Spleen (tissue), 11 donors: Measurements from ENCODE around the gene VPS8. TPM values are rescaled to one million over a fixed set of nuclear protein-coding genes. Genes with fewer than 3 reads are reported as not detected.
"Not testable (repeated sequence)": the region's sequence is repeated elsewhere in the genome, so short reads cannot be mapped to it uniquely, and the experiment has no call there.

ENCODE experiments used
- DNase-seq: peaks from one replicate; pipeline ENCODE4 v3.0.0-alpha.2; 2020
- H3K27ac ChIP-seq, 8 donors: fragments of 200-600 bp; sonication (generic) in 7 of 8; 1 replicate in 4 of 8; 2 replicates in 4 of 8; pipeline versions ENCODE4 v1.5.0 to v1.8.0; 2016 to 2021; ENCODE audit warnings: inconsistent platforms in 4 of 8, mild to moderate bottlenecking in 4 of 8, moderate library complexity in 1 of 8
- H3K27me3 ChIP-seq, 7 donors: fragments of 200-600 bp; sonication (generic) in 6 of 7; replicated peaks in 1 of 7; 1 replicate in 4 of 7; 2 replicates in 3 of 7; pipeline versions ENCODE4 v1.5.0 to v1.8.0; 2016 to 2021; ENCODE audit warnings: inconsistent platforms in 3 of 7, mild to moderate bottlenecking in 1 of 7
- H3K36me3 ChIP-seq, 6 donors: fragments of 200-600 bp; sonication (generic) in 5 of 6; 1 replicate in 4 of 6; 2 replicates in 2 of 6; pipeline versions ENCODE4 v1.5.0 to v1.8.0; 2016 to 2021; ENCODE audit warnings: inconsistent platforms in 2 of 6
- H3K4me1 ChIP-seq, 6 donors: fragments of 200-600 bp; sonication (generic) in 5 of 6; 1 replicate in 3 of 6; 2 replicates in 3 of 6; pipeline versions ENCODE4 v1.5.0 to v1.8.0; 2016 to 2021; ENCODE audit warnings: inconsistent platforms in 3 of 6
- H3K4me3 ChIP-seq, 8 donors: fragments of 200-600 bp; sonication (generic) in 7 of 8; 1 replicate in 4 of 8; 2 replicates in 4 of 8; pipeline versions ENCODE4 v1.5.0 to v1.8.0; 2016 to 2021; ENCODE audit warnings: inconsistent platforms in 4 of 8, mild to moderate bottlenecking in 4 of 8, moderate library complexity in 2 of 8
- H3K9me3 ChIP-seq, 8 donors: fragments of 200-600 bp; sonication (generic) in 7 of 8; 1 replicate in 4 of 8; 2 replicates in 4 of 8; pipeline versions ENCODE4 v1.5.0 to v1.8.0; 2016 to 2021; ENCODE audit warnings: inconsistent platforms in 4 of 8
- CTCF ChIP-seq, 11 experiments: fragments of 200-600 bp in 7 of 11; fragments of 450-650 bp in 4 of 11; sonication (generic) in 4 of 11; IDR thresholded peaks in 8 of 11; conservative IDR thresholded peaks in 3 of 11; 1 replicate in 7 of 11; 2 replicates in 4 of 11; pipeline versions ENCODE4 v1.4.0 to v1.8.0; 2016 to 2021; ENCODE audit warnings: antibody characterized with exemption in 11 of 11, inconsistent platforms in 4 of 11, mild to moderate bottlenecking in 1 of 11
- POLR2A ChIP-seq, 3 donors: fragments of 450-650 bp; IDR thresholded peaks; one replicate each; pipeline ENCODE4 v1.5.1; 2017; ENCODE audit warnings: antibody characterized with exemption in 3 of 3, mild to moderate bottlenecking in 1 of 3
- POLR2AphosphoS5 ChIP-seq, 3 donors: sonication (generic); formaldehyde crosslinking; IDR thresholded peaks; one replicate each; pipeline ENCODE4 v1.5.1; 2017; ENCODE audit warnings: antibody characterized with exemption in 3 of 3
- WGBS, 5 donors: extraction: QIAGEN DNeasy Blood & Tissue Kit in 3 of 5; methylation state at CpG; one replicate each; pipeline versions ENCODE4 v1.1.5 to v1.1.7; 2013 to 2018; 5-methylcytosine and 5-hydroxymethylcytosine counted together
- intact Hi-C: fragments of 100-400 bp; cut with DNase I; formaldehyde crosslinking; loops from one replicate; pipeline ENCODE4 v1.15.0; 2023; ENCODE audit warnings: low total_unique reads
- polyA plus RNA-seq, 3 donors: library from polyadenylated mRNA; stranded (reverse); fragments of 200-250 nt; gene quantifications; one replicate each; pipeline ENCODE4 v1.2.1, GENCODE V29; 2013
- total RNA-seq, 7 donors: library from RNA; depleted of rRNA in 3 of 7; stranded (reverse); fragments of >200 nt in 3 of 7; fragmentation: NEBNext Ultra II Directional in 4 of 7; extraction: Animal tissue kit (Norgen Biotek cat#: 25700) in 4 of 7; gene quantifications; one replicate each; pipeline versions ENCODE4 v1.1.0 to v1.2.1, GENCODE V29; 2016 to 2021
- donor health status: healthy with polysubstance abuse.
- donor health status: DM: no; HTN: no; CAD: no; lungs with moderate emphysema.
- donor health status: DM: no; HTN: no; CAD: no.
- donor health status: Bipolar disorder and iron deficiency.
- donor health status: healthy.
- donor health status: DM: no; HTN: no; CAD: no.
- donor health status: DM: yes; HTN: yes; CAD: no.

Gene VPS8
- total and polyA plus RNA-seq, 10 donors, result 9.1 to 169 (median 97.5) TPM

DNA sequence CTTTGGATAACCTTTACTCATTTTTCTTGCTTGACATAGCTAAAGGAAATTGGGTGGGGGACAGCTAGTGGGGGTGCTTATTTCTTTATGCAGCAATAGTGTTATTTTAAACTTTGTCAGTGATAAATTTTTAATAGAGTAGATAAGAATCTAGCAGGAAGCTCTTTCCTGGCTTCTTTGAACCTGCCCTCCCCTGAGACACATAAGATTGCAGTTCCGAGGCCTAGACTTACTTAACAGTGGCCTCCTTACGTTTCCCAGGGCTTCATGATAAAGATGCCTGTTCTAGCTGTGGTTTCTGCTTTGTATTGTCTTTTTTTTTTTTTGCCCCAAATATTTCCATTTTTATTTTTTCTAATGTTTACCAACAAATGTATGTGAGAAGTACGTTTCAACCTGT, 170.1 kb downstream of the VPS8 start:
- intact Hi-C loops, result no loop called here
- no peak for DNase-seq
- WGBS, 5 donors, result 46 to 66% (median 50%) methylated on average over 3 of the region's 3 CpGs
- peaks cover 0 to 5% (median 0%) of the 10 kb centered on the region in 8 donors for H3K9me3 ChIP-seq
- H3K27ac ChIP-seq, result peak overlapping the region in 3 of 8 donors; percentile 56 to 80 (median 71)
- no peaks in the 10 kb centered on the region for H3K4me1 ChIP-seq
- no peaks in the 10 kb centered on the region for H3K27me3 ChIP-seq
- H3K4me3 ChIP-seq, result no peak overlapping the region
- TF ChIP-seq POLR2AphosphoS5 (IDR thresholded peaks at IDR 0.05) (no peak), POLR2A (IDR thresholded peaks at IDR 0.05) (no peak), CTCF (IDR thresholded peaks at IDR 0.05 in 8 of 11, conservative IDR thresholded peaks at IDR 0.05 in 3 of 11) (no peak)
- peaks cover 0 to 64% (median 15%) of the 10 kb centered on the region in 6 donors for H3K36me3 ChIP-seq

DNA sequence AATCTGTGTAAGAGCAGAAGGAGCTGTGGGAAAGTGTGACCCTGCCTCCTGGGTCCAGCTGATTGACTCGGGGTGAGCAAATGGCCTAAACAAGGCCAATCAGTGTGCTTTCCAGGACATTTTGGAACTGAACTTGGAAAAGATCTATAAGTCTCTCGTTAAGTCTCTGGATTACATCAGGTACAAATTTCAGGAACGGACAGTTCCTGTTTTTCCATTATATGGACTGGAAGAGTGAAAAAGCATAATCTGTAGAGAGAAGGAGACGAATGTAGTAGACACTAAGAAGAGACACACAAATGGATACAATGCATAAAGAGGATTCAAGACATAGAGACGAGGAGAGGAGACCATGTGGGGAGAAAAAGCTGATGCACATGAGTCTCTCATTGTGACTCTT, 173.6 kb downstream of the VPS8 start:
- no peak for TF ChIP-seq POLR2AphosphoS5 (IDR thresholded peaks at IDR 0.05)
- TF ChIP-seq POLR2A (IDR thresholded peaks at IDR 0.05), result no peak
- TF ChIP-seq CTCF (IDR thresholded peaks at IDR 0.05 in 8 of 11, conservative IDR thresholded peaks at IDR 0.05 in 3 of 11), result no peak
- H3K4me1 ChIP-seq, result no peaks in the 10 kb centered on the region
- H3K27me3 ChIP-seq, result no peaks in the 10 kb centered on the region
- no peaks in the 10 kb centered on the region for H3K9me3 ChIP-seq
- H3K27ac ChIP-seq, result no peak overlapping the region
- peaks cover 0 to 96% (median 23%) of the 10 kb centered on the region in 6 donors for H3K36me3 ChIP-seq
- intact Hi-C loops, result no loop called here
- H3K4me3 ChIP-seq, result no peak overlapping the region
- no peak for DNase-seq
- WGBS, 5 donors, result 89 to 98% (median 93%) methylated on average over 5 of the region's 5 CpGs

DNA sequence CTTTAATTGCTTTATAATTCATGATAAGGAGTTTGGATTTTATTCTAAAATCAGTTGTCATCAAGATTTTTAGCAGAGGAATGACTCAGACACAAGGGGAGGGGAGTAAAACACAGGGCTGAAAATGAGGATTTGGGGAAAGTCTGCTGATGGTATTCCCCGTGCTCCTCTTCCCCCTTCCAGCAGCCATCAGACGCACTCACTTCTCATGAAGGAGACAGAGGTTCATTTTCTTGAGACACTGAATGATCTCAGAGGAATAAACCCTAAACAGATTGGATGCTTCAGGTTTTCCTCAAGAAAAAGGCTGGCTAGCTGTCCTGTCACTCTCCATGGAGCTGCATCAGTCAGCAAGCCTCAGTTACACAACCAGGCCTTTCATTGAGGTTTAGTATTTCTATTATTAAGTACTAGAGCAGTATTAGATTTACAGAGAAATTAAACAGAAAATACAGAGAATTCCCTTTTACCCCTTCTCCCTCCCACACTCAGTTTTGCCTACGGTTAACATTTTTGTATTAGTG, 174.5 kb downstream of the VPS8 start:
- intact Hi-C loops, result no loop called here
- Histone ChIP-seq H3K36me3 (peaks cover 0 to 87% (median 23%) of the 10 kb centered on the region in 6 donors), H3K27me3 (no peaks in the 10 kb centered on the region), H3K9me3 (no peaks in the 10 kb centered on the region), H3K27ac (no peak overlapping the region), H3K4me3 (no peak overlapping the region), H3K4me1 (no peaks in the 10 kb centered on the region)
- TF ChIP-seq POLR2AphosphoS5 (IDR thresholded peaks at IDR 0.05), result no peak
- WGBS, 5 donors, result 88 to 100% (median 95%) methylated on average over 3 of the region's 3 CpGs
- DNase-seq, result no peak

DNA sequence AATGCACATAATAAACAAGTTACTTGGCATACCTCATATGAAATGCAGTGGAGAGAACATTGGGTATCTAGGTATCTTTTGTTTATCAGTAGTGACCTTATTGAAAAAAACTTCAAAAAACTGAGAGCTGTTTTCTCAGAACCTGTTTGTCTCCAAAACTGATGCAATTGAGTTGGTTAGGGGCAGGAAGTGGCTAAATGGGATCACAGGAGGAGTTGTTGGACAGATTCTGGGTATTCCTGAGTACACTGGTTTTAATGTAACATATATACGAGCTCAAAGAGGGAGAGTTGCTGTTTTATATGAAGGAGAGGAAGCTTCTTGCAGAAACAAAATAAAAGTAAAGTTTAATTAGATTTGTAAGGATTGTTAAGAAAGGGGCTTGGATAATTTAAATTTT, 181.4 kb downstream of the VPS8 start:
- no peaks in the 10 kb centered on the region for H3K4me1 ChIP-seq
- 90 to 97% (median 95%) methylated on average over 1 of the region's 1 CpG for WGBS, 5 donors
- no peak for DNase-seq
- H3K4me3 ChIP-seq, result no peak overlapping the region
- no peaks in the 10 kb centered on the region for H3K27me3 ChIP-seq
- intact Hi-C loops, result no loop called here
- no peaks in the 10 kb centered on the region for H3K9me3 ChIP-seq
- no peak for TF ChIP-seq POLR2AphosphoS5 (IDR thresholded peaks at IDR 0.05)
- TF ChIP-seq POLR2A (IDR thresholded peaks at IDR 0.05), result no peak
- no peak for TF ChIP-seq CTCF (IDR thresholded peaks at IDR 0.05 in 8 of 11, conservative IDR thresholded peaks at IDR 0.05 in 3 of 11)
- no peak overlapping the region for H3K27ac ChIP-seq
- H3K36me3 ChIP-seq, result peaks cover 0 to 70% (median 30%) of the 10 kb centered on the region in 6 donors

DNA sequence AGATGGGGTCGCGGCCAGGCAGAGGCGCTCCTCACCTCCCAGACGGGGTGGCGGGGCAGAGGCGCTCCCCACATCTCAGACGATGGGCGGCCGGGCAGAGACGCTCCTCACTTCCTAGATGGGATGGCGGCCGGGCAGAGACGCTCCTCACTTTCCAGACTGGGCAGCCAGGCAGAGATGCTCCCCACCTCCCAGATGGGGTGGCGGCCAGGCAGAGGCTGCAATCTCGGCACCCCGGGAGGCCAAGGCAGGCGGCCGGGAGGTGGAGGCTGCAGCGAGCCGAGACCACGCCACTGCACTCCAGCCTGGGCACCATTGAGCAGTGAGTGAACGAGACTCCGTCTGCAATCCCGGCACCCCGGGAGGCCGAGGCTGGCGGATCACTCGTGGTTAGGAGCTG, 191.9 kb downstream of the VPS8 start:
- WGBS, 5 donors, result 94 to 100% (median 98%) methylated on average over 5 to 28 of the region's 28 CpGs
- H3K4me1 ChIP-seq, intact Hi-C loops, H3K4me3 ChIP-seq, H3K27me3 ChIP-seq, H3K27ac ChIP-seq, DNase-seq: not testable (repeated sequence)
- Histone ChIP-seq H3K36me3 (peaks cover 3 to 91% (median 40%) of the 10 kb centered on the region in 6 donors), H3K9me3 (peaks cover 0 to 13% (median 4%) of the 10 kb centered on the region in 8 donors)
